Fibroblast of peridontal ligament (primary cell): Measurements from ENCODE around the gene LDLRAD3.

Experiments
- DNase-seq: peaks from one replicate; pipeline ENCODE4 v3.0.0-alpha.2; 2010; ENCODE audit errors: extremely low read depth

The LDLRAD3 gene

DNA sequence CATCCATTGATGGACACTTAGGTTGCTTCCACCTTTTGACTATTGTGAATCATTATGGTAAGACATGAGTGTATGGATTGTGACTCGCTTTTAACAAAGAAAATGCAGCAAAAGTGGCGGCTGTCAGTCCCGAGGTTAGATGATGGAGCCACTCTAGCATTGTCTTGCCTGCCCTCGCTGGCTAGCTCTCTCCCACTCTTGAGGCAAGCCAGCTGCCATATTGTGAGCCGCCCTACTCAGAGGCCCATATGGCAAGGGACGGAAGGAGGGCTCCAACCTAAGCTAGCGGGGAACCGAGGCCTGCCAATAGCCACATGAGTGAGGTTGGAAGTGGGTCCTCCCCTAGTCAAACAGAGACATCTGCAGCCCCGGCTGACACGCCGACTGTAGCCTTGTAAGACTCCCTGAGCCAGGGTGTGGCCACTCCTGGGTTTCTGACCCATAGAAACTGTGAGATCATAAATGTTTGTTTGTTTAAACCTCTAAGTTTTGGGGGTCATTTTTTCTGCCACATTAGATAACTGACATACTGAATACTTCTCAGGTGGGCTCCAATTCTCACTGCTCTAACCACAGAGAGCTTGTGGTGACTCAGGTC lies 160.2 kb downstream of the LDLRAD3 start:
- no peak for DNase-seq

GRCh38 chr11:36104660-36104992 lies 160.8 kb downstream of the LDLRAD3 start:
- DNase-seq: no peak

GRCh38 chr11:36105743-36106581 lies 162.1 kb downstream of the LDLRAD3 start:
- no peak for DNase-seq

GRCh38 chr11:36107547-36107946 lies 163.7 kb downstream of the LDLRAD3 start:
- no peak for DNase-seq

GRCh38 chr11:36108881-36109589 lies 165.2 kb downstream of the LDLRAD3 start:
- no peak for DNase-seq

- no peak for DNase-seq
These were observed 165.7 kb downstream of the LDLRAD3 start for GRCh38 chr11:36109590-36109849.

DNA sequence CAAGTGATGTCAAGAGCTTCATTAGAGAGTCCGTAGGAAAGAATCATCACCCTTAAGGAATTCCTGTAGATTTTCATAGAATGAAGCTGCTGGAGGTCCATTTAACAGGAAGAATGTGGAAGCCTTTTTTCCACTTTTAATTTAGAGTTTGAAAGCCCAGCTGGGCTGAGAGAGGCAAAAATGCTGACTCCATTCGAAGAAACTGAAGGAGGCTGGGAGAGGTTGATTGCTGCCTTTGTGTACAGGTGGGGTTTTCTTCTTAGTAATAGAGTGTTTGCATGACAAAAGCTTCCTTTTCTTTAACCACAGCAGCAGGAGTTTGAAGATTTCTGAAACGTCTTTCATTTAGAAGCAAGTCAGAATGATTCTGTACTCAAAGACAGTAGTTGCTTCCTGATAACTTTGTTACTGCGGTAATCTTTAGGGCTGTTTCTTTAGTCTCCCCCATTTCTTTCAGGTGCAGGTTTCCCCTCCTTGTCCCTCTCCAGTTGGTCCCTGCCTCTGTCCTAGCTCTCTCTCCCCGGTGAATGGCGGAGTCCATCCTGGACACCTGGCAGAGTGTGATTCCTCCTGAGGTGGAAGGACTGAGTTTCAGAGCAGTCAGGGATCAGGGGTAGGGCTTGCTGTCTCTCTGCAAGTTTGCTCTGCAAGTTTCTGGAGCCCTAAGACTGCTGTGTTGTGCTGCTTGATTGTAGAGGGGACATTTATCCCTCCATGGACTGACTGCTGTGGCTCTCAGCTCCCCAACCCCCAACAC lies 166.2 kb downstream of the LDLRAD3 start:
- DNase-seq: no peak

GRCh38 chr11:36110668-36111410 lies 167.0 kb downstream of the LDLRAD3 start:
- DNase-seq: no peak

- DNase-seq: no peak
These were observed 170.2 kb downstream of the LDLRAD3 start for GRCh38 chr11:36114095-36114494.

- no peak for DNase-seq
These were observed 171.5 kb downstream of the LDLRAD3 start for GRCh38 chr11:36115378-36115801.

DNA sequence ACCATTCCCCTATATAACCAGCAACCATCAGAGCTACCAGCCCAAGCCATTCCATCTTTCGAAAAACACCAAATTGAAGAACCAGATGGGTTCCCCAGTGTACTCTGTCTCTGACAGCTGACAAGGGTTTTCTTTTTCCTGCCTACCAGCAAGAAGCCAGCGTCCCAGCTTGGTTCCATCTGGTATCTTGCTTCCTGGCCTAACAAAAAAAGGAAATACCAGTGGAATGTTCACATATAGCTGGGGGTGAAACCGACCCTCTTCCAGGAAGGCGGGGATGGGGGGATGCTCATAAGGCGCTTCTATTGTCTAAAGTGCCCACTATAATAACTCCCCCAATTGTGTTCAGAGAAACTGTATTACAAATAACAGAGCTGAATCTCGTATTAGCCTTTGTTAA lies 172.3 kb downstream of the LDLRAD3 start:
- DNase-seq: no peak

DNA sequence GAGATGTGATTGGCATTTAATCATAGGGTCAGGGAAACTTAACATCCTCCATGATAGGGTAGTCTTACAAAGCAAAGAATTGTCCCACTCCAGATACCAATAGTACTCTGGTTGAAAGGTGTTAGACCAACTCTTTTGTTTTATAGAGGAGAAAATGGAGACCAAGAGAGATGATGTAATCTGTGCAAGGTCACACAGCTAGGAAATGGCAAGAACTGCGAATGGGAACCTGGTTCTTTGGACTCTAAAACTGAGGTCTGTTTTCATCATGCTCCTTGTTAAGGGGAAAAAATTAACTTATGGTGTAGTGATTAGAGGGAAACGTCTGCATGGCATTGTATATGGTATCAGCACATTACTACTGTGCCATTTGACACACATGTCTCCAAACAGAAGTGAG lies 174.2 kb downstream of the LDLRAD3 start:
- DNase-seq: no peak

- no peak for DNase-seq
These were observed 175.4 kb downstream of the LDLRAD3 start for GRCh38 chr11:36119300-36119699.

- DNase-seq: no peak
These were observed 177.2 kb downstream of the LDLRAD3 start for GRCh38 chr11:36121054-36121453.

DNA sequence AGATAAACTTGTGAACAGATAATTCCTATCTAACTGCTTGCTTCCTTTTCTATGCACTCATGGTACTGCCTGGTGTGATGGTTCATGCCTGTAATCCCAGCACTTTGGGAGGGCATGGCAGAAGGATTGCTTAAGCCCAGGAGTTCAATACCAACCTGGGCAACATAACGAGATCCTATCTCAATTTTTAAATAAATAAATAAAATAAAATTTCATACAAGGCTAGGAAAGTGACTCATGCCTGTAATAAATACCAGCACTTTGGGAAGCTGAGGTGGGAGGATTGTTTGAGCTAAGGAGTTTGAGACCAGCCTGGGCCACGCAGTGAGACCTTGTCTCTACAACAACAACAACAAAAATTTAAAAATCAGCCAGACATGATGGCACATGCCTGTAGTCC lies 178.8 kb downstream of the LDLRAD3 start:
- no peak for DNase-seq

GRCh38 chr11:36123336-36124101 lies 179.7 kb downstream of the LDLRAD3 start:
- no peak for DNase-seq

- DNase-seq: no peak
These were observed 182.8 kb downstream of the LDLRAD3 start for GRCh38 chr11:36126678-36127077.

DNA sequence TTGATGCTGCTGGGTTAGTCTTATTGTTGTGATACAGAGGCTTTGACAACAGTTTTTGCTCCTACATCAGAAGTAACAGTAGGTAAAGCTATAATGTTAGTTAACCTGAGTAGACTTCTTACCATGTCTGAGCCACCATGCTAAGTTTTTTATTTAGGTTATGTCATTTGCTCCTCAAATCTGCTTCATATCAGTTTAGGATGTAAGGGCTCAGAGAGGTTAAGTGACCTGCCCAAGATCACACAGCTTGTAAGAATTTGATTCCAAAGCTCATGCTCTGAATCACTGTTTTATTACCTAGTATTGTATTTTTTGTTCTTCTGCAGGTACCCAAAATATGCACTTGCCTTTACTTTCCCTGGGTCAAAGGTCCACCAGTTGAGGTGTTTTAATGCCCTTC lies 183.7 kb downstream of the LDLRAD3 start:
- no peak for DNase-seq

GRCh38 chr11:36129955-36130354 lies 186.1 kb downstream of the LDLRAD3 start:
- no peak for DNase-seq

GRCh38 chr11:36130401-36130800 lies 186.5 kb downstream of the LDLRAD3 start:
- peak; percentile 20 for DNase-seq
